Measurements from ENCODE around the gene MYCBPAP. TPM values are rescaled to one million over a fixed set of nuclear protein-coding genes. Genes with fewer than 3 reads are reported as not detected.
"Not testable (repeated sequence)": the region's sequence is repeated elsewhere in the genome, so short reads cannot be mapped to it uniquely, and the experiment has no call there.

The MYCBPAP gene
- total RNA-seq, 2 experiments from 2014 or later = 6.7 to 13.9 TPM

DNA sequence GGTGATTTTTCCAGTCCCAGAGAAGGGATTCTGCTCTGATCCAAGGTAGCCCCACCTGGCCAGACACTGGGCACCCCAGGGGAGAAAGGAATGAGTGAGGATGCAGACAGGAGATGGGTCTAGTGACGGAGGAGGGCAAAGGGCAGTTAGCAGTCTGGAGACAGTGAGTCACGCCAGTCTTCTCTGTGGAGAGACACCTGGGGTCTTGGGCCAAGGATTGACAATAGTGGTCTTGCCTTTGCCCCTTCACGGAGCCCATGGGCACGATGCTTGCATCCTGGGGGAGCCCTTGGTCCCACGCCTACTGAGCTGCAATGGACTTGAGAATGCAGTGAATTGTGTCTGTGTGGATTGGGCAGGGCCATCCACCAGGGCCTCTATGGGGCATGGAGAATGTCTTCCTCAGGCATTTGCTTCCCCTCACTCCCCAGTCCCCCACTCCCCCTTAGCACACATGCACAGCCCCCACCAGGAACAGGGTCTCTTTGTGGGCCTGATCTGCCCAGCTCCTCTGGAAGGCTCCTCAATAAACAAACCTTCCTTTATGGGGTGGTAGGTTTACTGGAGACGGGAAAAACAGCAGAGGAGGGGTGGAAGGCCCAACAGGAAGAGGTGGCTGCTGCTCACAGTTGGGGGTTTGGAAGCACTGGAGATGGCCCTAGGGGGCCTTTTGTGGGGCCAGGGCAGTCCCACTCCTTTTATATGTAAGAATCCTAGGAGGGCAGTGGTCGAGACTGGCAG is 41.0 kb upstream of the MYCBPAP start:
- CTCF ChIA-PET = interaction anchor here (1.4 to 1.5 kb wide), 2 partner anchors 10 to 12 kb away, joined by 4 to 6 read pairs; partner anchors contain the start of gene RSAD1
- Mint-ChIP-seq H3K27ac (no peak overlapping the region), H3K4me3 (no peak overlapping the region), H3K27me3 (peaks cover 17% of the 10 kb centered on the region), H3K9me3 (ENCODE audit: low read depth) (no peaks in the 10 kb centered on the region), H3K4me1 (peaks cover 6% of the 10 kb centered on the region), H3K36me3 (no peaks in the 10 kb centered on the region)
- DNase-seq = no peak
- no peak for ATAC-seq

- H3K27ac Mint-ChIP-seq = no peak overlapping the region
- H3K4me1 Mint-ChIP-seq = peaks cover 6% of the 10 kb centered on the region
- DNase-seq = no peak
- H3K36me3 Mint-ChIP-seq = no peaks in the 10 kb centered on the region
- CTCF ChIA-PET = interaction anchor here (1.4 to 1.5 kb wide), 2 partner anchors 10 to 12 kb away, joined by 4 to 6 read pairs; partner anchors contain the start of gene RSAD1
- no peak overlapping the region for H3K4me3 Mint-ChIP-seq
- no peaks in the 10 kb centered on the region for H3K9me3 Mint-ChIP-seq (ENCODE audit: low read depth)
- no peak for ATAC-seq
- peaks cover 17% of the 10 kb centered on the region for H3K27me3 Mint-ChIP-seq
These were observed 40.4 kb upstream of the MYCBPAP start for GRCh38 chr17:50467855-50468303.

DNA sequence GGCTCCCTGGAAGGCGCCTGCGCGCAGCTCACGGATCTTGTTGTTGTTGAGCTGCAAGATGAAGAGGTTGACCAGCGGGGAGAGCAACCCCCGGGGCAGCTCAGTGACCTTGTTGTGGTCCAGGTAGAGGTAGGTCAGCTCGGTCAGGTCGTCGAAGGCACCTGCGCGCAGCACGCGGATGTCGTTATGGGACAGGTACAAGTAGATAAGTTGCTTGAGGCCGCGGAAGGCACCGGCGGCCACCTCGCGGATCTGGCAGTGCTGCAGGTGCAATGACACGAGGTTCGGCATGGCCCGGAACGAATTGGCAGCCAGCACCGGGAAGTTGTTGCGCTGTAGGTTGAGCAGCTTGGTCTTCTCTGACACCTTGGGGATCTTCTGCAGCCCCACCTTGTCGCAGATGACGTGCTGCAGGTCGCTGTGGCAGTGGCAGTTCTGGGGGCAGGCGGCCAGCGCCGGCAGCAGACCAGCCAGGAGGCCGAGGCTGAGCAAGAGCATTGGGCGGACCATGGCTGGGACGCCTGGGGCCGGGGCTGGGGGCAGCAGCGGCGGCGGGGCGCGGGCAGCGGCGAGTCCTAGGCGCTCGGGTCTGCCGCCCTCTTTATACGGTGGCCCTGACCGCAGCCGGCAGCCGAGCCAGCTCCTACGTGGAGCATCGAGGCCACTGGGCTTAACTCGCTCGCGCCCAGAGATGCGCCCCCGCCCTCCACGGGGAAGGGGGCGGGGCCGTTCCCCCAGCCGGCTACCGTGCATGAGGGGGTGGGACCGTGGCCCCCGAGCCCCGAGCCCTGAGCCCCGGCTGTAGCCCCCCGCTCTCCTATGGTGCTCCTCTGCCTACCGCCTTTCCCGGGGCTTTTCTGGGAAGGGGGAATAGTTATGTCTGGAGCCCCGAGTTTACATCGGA is 39.7 kb upstream of the MYCBPAP start, which contains the start of gene CHAD:
CHAD (minus strand) TSS at position 577 of the 904 bp plus-strand sequence; CDS start at position 510, 67 bp downstream.
- DNase-seq = no peak
- Mint-ChIP-seq H3K27ac (no peak within 1 kb of the TSS), H3K4me3 (no peak within 1 kb of the TSS), H3K27me3 (peaks cover 17% of the 10 kb centered on the region), H3K9me3 (ENCODE audit: low read depth) (no peaks in the 10 kb centered on the region), H3K4me1 (peaks cover 6% of the 10 kb centered on the region), H3K36me3 (no peaks in the 10 kb centered on the region)
- peak; percentile 24 for ATAC-seq
- CTCF ChIA-PET = interaction anchor here (0.6 to 1.5 kb wide), 4 partner anchors 9 to 38 kb away, joined by 3 to 6 read pairs (median 4); partner anchors contain the start of gene RSAD1

DNA sequence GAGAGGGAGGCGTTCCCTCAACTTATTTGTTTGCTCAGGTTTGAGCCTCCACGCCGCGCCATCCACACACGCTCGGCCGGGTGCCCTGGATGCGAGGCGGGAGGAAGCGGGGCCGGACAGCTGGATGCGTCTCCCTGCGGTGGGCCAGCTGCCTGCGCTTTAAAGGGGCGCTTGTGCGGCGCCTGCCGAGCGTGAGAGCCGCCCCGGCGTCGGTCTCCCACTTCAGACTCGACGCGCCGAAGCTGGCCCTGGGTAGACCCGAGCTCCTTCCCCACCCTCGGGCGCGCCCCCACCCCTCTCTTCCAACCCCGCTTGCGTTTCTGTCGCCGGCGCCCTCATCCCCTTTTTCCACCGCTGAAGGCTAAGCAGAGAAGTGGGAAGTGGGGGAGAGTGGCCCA is 39.0 kb upstream of the MYCBPAP start:
- Mint-ChIP-seq H3K36me3 (no peaks in the 10 kb centered on the region), H3K4me3 (no peak overlapping the region), H3K27ac (no peak overlapping the region), H3K9me3 (ENCODE audit: low read depth) (no peaks in the 10 kb centered on the region), H3K27me3 (peaks cover 17% of the 10 kb centered on the region), H3K4me1 (peaks cover 6% of the 10 kb centered on the region)
- CTCF ChIA-PET = no interaction called here
- peak; percentile 15 for ATAC-seq
- no peak for DNase-seq

DNA sequence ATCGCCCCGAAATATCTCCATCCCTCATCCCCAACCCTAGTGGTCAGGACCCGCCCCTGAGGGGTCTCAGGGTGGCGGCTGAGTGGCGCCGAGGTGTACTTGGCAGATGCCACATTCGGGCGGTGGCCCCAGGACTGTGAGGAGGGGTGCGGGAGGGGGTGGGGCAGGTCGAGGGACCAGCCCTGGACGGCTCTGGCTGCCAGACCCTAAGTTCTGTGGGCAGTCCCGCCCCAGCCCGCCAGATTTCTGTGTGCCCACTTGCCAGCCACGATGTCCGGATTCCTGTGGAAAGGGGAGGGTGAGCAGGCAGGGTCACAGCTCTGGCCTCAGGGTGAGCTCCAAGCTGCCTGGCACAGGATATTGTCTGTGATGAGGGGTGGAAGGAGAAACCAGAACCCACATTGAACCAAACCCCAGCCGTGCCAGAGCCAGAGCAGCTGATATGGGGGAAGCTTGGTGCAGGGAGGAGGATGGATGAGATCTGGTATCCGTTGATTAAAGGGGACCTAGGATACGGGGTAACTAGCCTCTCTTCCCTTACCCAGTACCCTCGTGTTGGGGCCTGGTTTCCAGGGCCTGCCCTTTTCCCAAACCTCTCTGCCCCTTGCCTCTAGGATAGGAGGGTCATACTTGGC is 38.5 kb upstream of the MYCBPAP start:
- CTCF ChIA-PET = interaction anchor here (1.2 kb wide), 1 partner anchor 128 kb away, joined by 3 read pairs; no protein-coding TSS in a partner anchor
- Mint-ChIP-seq H3K9me3 (ENCODE audit: low read depth) (no peaks in the 10 kb centered on the region), H3K36me3 (no peaks in the 10 kb centered on the region), H3K4me1 (peaks cover 6% of the 10 kb centered on the region), H3K27ac (no peak overlapping the region), H3K4me3 (no peak overlapping the region), H3K27me3 (peaks cover 17% of the 10 kb centered on the region)
- ATAC-seq (no peak), DNase-seq (no peak)

- Mint-ChIP-seq H3K9me3 (ENCODE audit: low read depth) (no peaks in the 10 kb centered on the region), H3K27ac (no peak overlapping the region)
These were observed 37.8 kb upstream of the MYCBPAP start for GRCh38 chr17:50470426-50470825.

GRCh38 chr17:50471009-50471905 is 37.0 kb upstream of the MYCBPAP start:
- H3K9me3 Mint-ChIP-seq (ENCODE audit: low read depth) = no peaks in the 10 kb centered on the region
- CTCF ChIA-PET = interaction anchor here (1.2 to 1.7 kb wide), 3 partner anchors 8 to 130 kb away, joined by 3 to 6 read pairs (median 5); partner anchors contain the start of gene LRRC59
- no peaks in the 10 kb centered on the region for H3K36me3 Mint-ChIP-seq

More at GRCh38 chr17:50470426-50470825, 37.8 kb upstream of the MYCBPAP start:
- no peaks in the 10 kb centered on the region for H3K36me3 Mint-ChIP-seq
- peaks cover 17% of the 10 kb centered on the region for H3K27me3 Mint-ChIP-seq
- H3K4me3 Mint-ChIP-seq = no peak overlapping the region
- peaks cover 6% of the 10 kb centered on the region for H3K4me1 Mint-ChIP-seq
- ATAC-seq (no peak), DNase-seq (no peak)
- CTCF ChIA-PET = interaction anchor here (1.2 to 1.7 kb wide), 3 partner anchors 9 to 129 kb away, joined by 3 to 6 read pairs (median 5); partner anchors contain the start of gene LRRC59

GRCh38 chr17:50472286-50472685 is 36.0 kb upstream of the MYCBPAP start:
- Mint-ChIP-seq H3K27ac (no peak overlapping the region), H3K9me3 (ENCODE audit: low read depth) (no peaks in the 10 kb centered on the region), H3K36me3 (no peaks in the 10 kb centered on the region), H3K4me3 (no peak overlapping the region), H3K27me3 (peaks cover 16% of the 10 kb centered on the region), H3K4me1 (peaks cover 4% of the 10 kb centered on the region)
- DNase-seq (no peak), ATAC-seq (no peak)
- CTCF ChIA-PET = interaction anchor here (1.5 to 1.6 kb wide), 2 partner anchors 29 to 74 kb away, joined by 4 to 5 read pairs; no protein-coding TSS in a partner anchor

More at GRCh38 chr17:50471009-50471905, 37.0 kb upstream of the MYCBPAP start:
- Mint-ChIP-seq H3K27ac (no peak overlapping the region), H3K4me1 (peaks cover 6% of the 10 kb centered on the region), H3K4me3 (no peak overlapping the region), H3K27me3 (peaks cover 17% of the 10 kb centered on the region)
- no peak for ATAC-seq
- no peak for DNase-seq

GRCh38 chr17:50472761-50473161 is 35.5 kb upstream of the MYCBPAP start:
- not testable (repeated sequence) for H3K36me3 Mint-ChIP-seq; ATAC-seq; H3K4me1 Mint-ChIP-seq; H3K4me3 Mint-ChIP-seq; H3K27ac Mint-ChIP-seq; H3K9me3 Mint-ChIP-seq (ENCODE audit: low read depth); DNase-seq
- CTCF ChIA-PET = interaction anchor here (1.1 to 1.6 kb wide), 3 partner anchors 12 to 74 kb away, joined by 3 to 5 read pairs (median 4); no protein-coding TSS in a partner anchor
- H3K27me3 Mint-ChIP-seq = peaks cover 11% of the 10 kb centered on the region

- no peak for DNase-seq
- Mint-ChIP-seq H3K4me1 (peaks cover 6% of the 10 kb centered on the region), H3K27ac (no peak overlapping the region), H3K36me3 (no peaks in the 10 kb centered on the region), H3K4me3 (no peak overlapping the region), H3K9me3 (ENCODE audit: low read depth) (no peaks in the 10 kb centered on the region), H3K27me3 (peaks cover 3% of the 10 kb centered on the region)
- CTCF ChIA-PET = interaction anchor here (1.1 to 1.6 kb wide), 3 partner anchors 11 to 76 kb away, joined by 3 to 4 read pairs (median 3); partner anchors contain the start of gene LRRC59
- ATAC-seq = no peak
These were observed 34.3 kb upstream of the MYCBPAP start for GRCh38 chr17:50473901-50474300.

DNA sequence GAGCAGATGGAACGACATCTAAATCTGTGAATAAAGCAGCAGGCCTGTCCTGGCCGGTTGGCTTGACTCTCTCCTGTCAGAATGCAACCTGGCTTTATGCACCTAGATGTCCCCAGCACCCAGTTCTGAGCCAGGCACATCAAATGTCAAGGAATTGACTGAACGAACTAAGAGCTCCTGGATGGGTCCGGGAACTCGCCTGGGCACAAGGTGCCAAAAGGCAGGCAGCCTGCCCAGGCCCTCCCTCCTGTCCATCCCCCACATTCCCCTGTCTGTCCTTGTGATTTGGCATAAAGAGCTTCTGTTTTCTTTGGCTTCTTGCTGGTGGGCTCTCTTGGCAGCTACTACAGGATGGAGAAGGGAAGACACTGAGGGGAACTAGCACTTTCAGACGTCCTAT is 33.7 kb upstream of the MYCBPAP start:
- Mint-ChIP-seq H3K9me3 (ENCODE audit: low read depth) (no peaks in the 10 kb centered on the region), H3K27ac (no peak overlapping the region), H3K4me1 (peaks cover 9% of the 10 kb centered on the region), H3K27me3 (peaks cover 3% of the 10 kb centered on the region), H3K36me3 (no peaks in the 10 kb centered on the region), H3K4me3 (no peak overlapping the region)
- ATAC-seq = no peak
- CTCF ChIA-PET = interaction anchor here (1.3 to 1.6 kb wide), 2 partner anchors 77 to 112 kb away, joined by 3 read pairs; partner anchors contain the start of gene LRRC59
- no peak for DNase-seq

GRCh38 chr17:50475362-50475761 is 32.9 kb upstream of the MYCBPAP start:
- ATAC-seq = no peak
- no peak for DNase-seq
- H3K27ac Mint-ChIP-seq = no peak overlapping the region
- H3K27me3 Mint-ChIP-seq = no peaks in the 10 kb centered on the region
- no peaks in the 10 kb centered on the region for H3K9me3 Mint-ChIP-seq (ENCODE audit: low read depth)
- no peaks in the 10 kb centered on the region for H3K36me3 Mint-ChIP-seq
- CTCF ChIA-PET = interaction anchor here (1.6 kb wide), 1 partner anchor 113 kb away, joined by 3 read pairs; no protein-coding TSS in a partner anchor
- peaks cover 18% of the 10 kb centered on the region for H3K4me1 Mint-ChIP-seq
- H3K4me3 Mint-ChIP-seq = no peak overlapping the region

Data from activated CD8-positive, alpha-beta memory T cell treated with anti-CD3 and anti-CD28 coated beads, Interleukin-2, amount 10 ng/mL, durations not matched to agents 7 days and 5 days (primary cell).